Right atrium auricular region (tissue), 2 donors: ENCODE data around the gene HAGHL. TPM values are rescaled to one million over a fixed set of nuclear protein-coding genes. Genes with fewer than 3 reads are reported as not detected.
A peak's percentile ranks its signal among the peaks of the same experiment; 100 is the strongest.
"Not testable (repeated sequence)": the region's sequence is repeated elsewhere in the genome, so short reads cannot be mapped to it uniquely, and the experiment has no call there.

Experiments used
- DNase-seq: peaks from one replicate; pipeline ENCODE4 v3.0.0-alpha.2; 2019; ENCODE audit warnings: low spot score
- H3K27ac ChIP-seq, 2 donors: fragments of 200-600 bp; sonication (generic); 1 replicate in 1 of 2; 2 replicates in 1 of 2; pipeline ENCODE4 v1.5.1; 2016 to 2019
- H3K27me3 ChIP-seq, 2 donors: fragments of 200-600 bp; sonication (generic); one replicate each; pipeline versions ENCODE4 v1.5.1 to v1.6.0; 2017 to 2019
- H3K36me3 ChIP-seq: fragments of 200-600 bp; sonication (generic); one replicate; pipeline ENCODE4 v1.5.1; 2016
- H3K4me1 ChIP-seq, 2 donors: fragments of 200-600 bp; sonication (generic); one replicate each; pipeline versions ENCODE4 v1.5.1 to v1.6.0; 2017 to 2019
- H3K4me3 ChIP-seq, 2 donors: fragments of 200-600 bp; sonication (generic); 1 replicate in 1 of 2; 2 replicates in 1 of 2; pipeline ENCODE4 v1.5.1; 2017 to 2019; ENCODE audit warnings: mild to moderate bottlenecking in 1 of 2, moderate library complexity in 1 of 2
- H3K9me3 ChIP-seq, 2 donors: fragments of 200-600 bp; sonication (generic); one replicate each; pipeline ENCODE4 v1.5.1; 2019
- CTCF ChIP-seq, 2 donors: fragments of 200-600 bp; sonication (generic); IDR thresholded peaks; one replicate each; pipeline ENCODE4 v1.5.1; 2019; ENCODE audit warnings: antibody characterized with exemption in 2 of 2
- total RNA-seq, 2 donors: library from RNA; depleted of rRNA; stranded (reverse); fragments of >200 nt; gene quantifications; one replicate each; pipeline ENCODE4 v1.1.0, GENCODE V29; 2016

Gene HAGHL
- total RNA-seq, 2 donors from 2014 or later, result 9.6 to 9.7 TPM

- TF ChIP-seq CTCF (IDR thresholded peaks at IDR 0.05), result no peak
- Histone ChIP-seq H3K4me1 (peaks cover 0 to 38% of the 10 kb centered on the region in 2 donors), H3K36me3 (no peaks in the 10 kb centered on the region), H3K27me3 (peaks cover 12 to 33% of the 10 kb centered on the region in 2 donors), H3K4me3 (no peak overlapping the region), H3K27ac (no peak overlapping the region), H3K9me3 (no peaks in the 10 kb centered on the region)
- DNase-seq, result no peak
Measured at GRCh38 chr16:710500-711075, 16.3 kb upstream of the HAGHL start.

- DNase-seq, result no peak
- Histone ChIP-seq H3K4me3 (no peak overlapping the region), H3K9me3 (no peaks in the 10 kb centered on the region), H3K27ac (no peak overlapping the region), H3K4me1 (peaks cover 0 to 41% of the 10 kb centered on the region in 2 donors), H3K27me3 (peaks cover 11 to 33% of the 10 kb centered on the region in 2 donors), H3K36me3 (no peaks in the 10 kb centered on the region)
- no peak for TF ChIP-seq CTCF (IDR thresholded peaks at IDR 0.05)
Measured at GRCh38 chr16:711084-711483, 15.8 kb upstream of the HAGHL start.

GRCh38 chr16:711548-712320, 15.2 kb upstream of the HAGHL start:
- TF ChIP-seq CTCF (IDR thresholded peaks at IDR 0.05), result peak; percentile 72 to 98
- Histone ChIP-seq H3K9me3 (no peaks in the 10 kb centered on the region), H3K27me3 (peaks cover 5 to 29% of the 10 kb centered on the region in 2 donors), H3K36me3 (no peaks in the 10 kb centered on the region), H3K27ac (no peak overlapping the region), H3K4me1 (peaks cover 0 to 41% of the 10 kb centered on the region in 2 donors), H3K4me3 (no peak overlapping the region)
- peak; percentile 74 for DNase-seq

GRCh38 chr16:712740-713250, 14.1 kb upstream of the HAGHL start:
- TF ChIP-seq CTCF (IDR thresholded peaks at IDR 0.05), result peak in 1 of 2 donors; percentile 40
- not testable (repeated sequence) for H3K27ac ChIP-seq, H3K36me3 ChIP-seq, H3K9me3 ChIP-seq, H3K4me3 ChIP-seq, DNase-seq
- peaks cover 0 to 46% of the 10 kb centered on the region in 2 donors for H3K4me1 ChIP-seq
- peaks cover 3 to 24% of the 10 kb centered on the region in 2 donors for H3K27me3 ChIP-seq

- Histone ChIP-seq H3K4me3 (peak overlapping the region in 1 of 2 donors; percentile 48), H3K9me3 (no peaks in the 10 kb centered on the region), H3K4me1 (peaks cover 0 to 51% of the 10 kb centered on the region in 2 donors), H3K36me3 (no peaks in the 10 kb centered on the region), H3K27ac (no peak overlapping the region), H3K27me3 (peaks cover 0 to 14% of the 10 kb centered on the region in 2 donors)
- no peak for DNase-seq
- TF ChIP-seq CTCF (IDR thresholded peaks at IDR 0.05), result no peak
Measured at GRCh38 chr16:714079-714478, 12.8 kb upstream of the HAGHL start.
